ENCODE measurements around the gene PRELP.
A peak's percentile ranks its signal among the peaks of the same experiment; 100 is the strongest.
"Not testable (repeated sequence)": the region's sequence is repeated elsewhere in the genome, so short reads cannot be mapped to it uniquely, and the experiment has no call there.

The PRELP gene

DNA sequence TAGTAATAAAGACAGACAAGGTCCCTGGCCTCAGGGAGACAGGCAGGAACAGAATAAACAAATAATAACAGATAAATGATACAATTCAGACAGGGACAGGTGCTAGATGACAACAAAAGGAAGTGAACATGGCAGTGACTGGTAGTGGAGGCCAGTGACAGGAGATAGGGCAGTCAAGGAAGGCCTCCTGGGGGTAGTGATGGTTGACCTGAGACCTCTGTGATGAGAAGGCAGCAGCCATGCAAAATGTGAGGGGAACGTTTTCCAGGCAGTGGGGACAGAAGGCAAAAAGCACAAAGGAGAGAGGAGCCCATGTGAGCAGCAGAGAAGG lies 36.9 kb downstream of the PRELP start:
- H3K27ac Mint-ChIP-seq: peak overlapping the region; percentile 78
- H3K36me3 Mint-ChIP-seq: no peaks in the 10 kb centered on the region
- H3K27me3 Mint-ChIP-seq: peaks cover 7 to 10% of the 10 kb centered on the region in 2 donors
- ATAC-seq (replicated peaks): peak in 1 of 2 donors; percentile 20
- H3K4me3 Mint-ChIP-seq: no peak overlapping the region
- no peak for DNase-seq
- H3K9me3 Mint-ChIP-seq: no peaks in the 10 kb centered on the region
- peaks cover 16 to 32% of the 10 kb centered on the region in 2 donors for H3K4me1 Mint-ChIP-seq

- no peaks in the 10 kb centered on the region for H3K9me3 Mint-ChIP-seq
- ATAC-seq (replicated peaks) (peak; percentile 92 to 94), DNase-seq (peak; percentile 63)
- no peak overlapping the region for H3K4me3 Mint-ChIP-seq
- H3K36me3 Mint-ChIP-seq: no peaks in the 10 kb centered on the region
- peaks cover 7 to 10% of the 10 kb centered on the region in 2 donors for H3K27me3 Mint-ChIP-seq
- H3K4me1 Mint-ChIP-seq: peaks cover 16 to 32% of the 10 kb centered on the region in 2 donors
- peak overlapping the region; percentile 78 for H3K27ac Mint-ChIP-seq
These were observed 37.4 kb downstream of the PRELP start for GRCh38 chr1:203512848-203513584.

DNA sequence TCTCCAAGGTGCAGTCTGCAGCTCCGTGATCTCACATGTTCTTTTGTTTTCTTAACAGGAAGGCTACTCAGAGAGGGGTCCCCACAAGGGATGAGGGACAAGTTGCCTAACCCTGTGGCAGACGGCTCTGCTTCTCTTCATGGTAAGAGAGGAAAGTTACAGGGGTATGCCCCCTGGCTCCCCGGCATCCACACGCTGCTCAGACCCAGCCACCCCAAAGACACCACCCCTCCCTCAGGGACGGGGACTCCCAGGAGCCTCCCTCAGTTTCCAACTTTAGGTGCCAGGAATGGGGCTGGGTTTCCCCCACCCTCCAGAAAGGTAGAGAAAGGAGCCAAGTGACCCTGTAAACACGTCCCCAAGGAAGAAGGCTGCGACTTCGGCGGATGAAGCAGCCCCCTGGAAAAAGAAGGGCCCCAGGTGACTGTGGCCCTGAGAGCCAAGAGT lies 38.0 kb downstream of the PRELP start:
- Mint-ChIP-seq H3K36me3 (no peaks in the 10 kb centered on the region), H3K27ac (peak overlapping the region; percentile 21), H3K4me3 (no peak overlapping the region), H3K4me1 (peaks cover 17 to 32% of the 10 kb centered on the region in 2 donors), H3K27me3 (peaks cover 7 to 10% of the 10 kb centered on the region in 2 donors), H3K9me3 (no peaks in the 10 kb centered on the region)
- ATAC-seq (replicated peaks) (no peak), DNase-seq (no peak)

GRCh38 chr1:203516184-203516583 lies 40.6 kb downstream of the PRELP start:
- Mint-ChIP-seq H3K27ac (no peak overlapping the region), H3K36me3 (no peaks in the 10 kb centered on the region), H3K27me3 (peaks cover 7 to 10% of the 10 kb centered on the region in 2 donors), H3K4me1 (peaks cover 18 to 32% of the 10 kb centered on the region in 2 donors), H3K4me3 (no peak overlapping the region), H3K9me3 (no peaks in the 10 kb centered on the region)
- ATAC-seq (replicated peaks) (no peak), DNase-seq (no peak)

DNA sequence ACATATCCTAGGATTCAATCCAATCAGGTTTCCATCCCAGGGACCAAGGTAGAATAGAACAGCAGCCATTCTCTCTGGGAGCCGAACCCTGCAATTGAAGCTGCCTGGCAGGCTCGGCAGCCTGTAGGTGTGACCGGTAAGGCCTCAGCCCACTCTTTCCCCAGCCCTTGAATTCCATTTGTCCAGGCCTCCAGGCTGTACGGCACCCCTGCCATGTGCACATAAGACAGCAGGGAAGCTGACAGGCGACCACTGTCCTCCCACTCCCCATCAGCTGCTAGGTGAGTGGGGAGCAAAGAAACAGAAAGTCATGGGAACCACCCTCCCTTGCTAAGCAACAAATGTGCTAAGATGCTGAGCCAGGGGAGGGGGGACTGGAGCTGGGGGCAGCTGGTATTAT lies 41.3 kb downstream of the PRELP start:
- Mint-ChIP-seq H3K9me3 (no peaks in the 10 kb centered on the region), H3K4me1 (peaks cover 18 to 27% of the 10 kb centered on the region in 2 donors), H3K27ac (no peak overlapping the region), H3K4me3 (no peak overlapping the region), H3K36me3 (no peaks in the 10 kb centered on the region), H3K27me3 (peaks cover 7 to 10% of the 10 kb centered on the region in 2 donors)
- ATAC-seq (replicated peaks) (no peak), DNase-seq (no peak)

DNA sequence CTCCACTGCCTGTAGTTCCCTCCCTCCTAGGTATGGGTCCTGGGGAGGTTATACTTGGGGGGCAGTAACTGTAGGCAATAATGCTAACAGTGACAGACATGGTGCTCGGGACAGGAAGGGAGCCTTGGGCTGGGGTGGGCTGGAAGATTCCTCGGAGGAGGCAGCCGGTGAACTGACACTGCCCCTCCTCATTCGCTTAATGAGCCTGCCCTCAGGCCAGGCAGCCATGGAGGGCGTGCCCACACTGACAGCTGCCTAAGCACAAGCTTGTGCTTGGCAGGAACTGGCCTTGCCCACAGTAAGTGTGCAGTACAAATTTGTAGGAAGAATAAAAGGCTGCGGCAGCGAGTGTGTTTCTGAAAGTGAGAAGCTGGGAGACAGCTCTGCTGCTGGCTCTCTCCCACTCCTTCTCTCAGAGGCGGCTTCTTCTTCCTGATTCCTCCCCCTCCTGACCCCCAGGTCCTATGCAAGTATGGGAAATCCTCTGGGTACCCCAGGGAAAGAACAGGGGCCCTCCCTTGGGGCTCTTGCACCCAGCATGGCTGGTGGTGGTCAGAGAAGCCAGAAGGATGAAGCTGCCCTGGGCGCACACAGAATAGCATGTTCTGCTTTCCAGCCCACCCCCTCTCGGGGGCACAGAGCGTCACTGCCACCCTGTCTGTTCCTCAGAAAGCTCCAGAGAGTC lies 42.0 kb downstream of the PRELP start:
- H3K36me3 Mint-ChIP-seq: no peaks in the 10 kb centered on the region
- DNase-seq: no peak
- ATAC-seq (replicated peaks): no peak
- no peaks in the 10 kb centered on the region for H3K9me3 Mint-ChIP-seq
- peaks cover 7 to 10% of the 10 kb centered on the region in 2 donors for H3K27me3 Mint-ChIP-seq
- no peak overlapping the region for H3K4me3 Mint-ChIP-seq
- H3K27ac Mint-ChIP-seq: no peak overlapping the region
- peaks cover 15 to 21% of the 10 kb centered on the region in 2 donors for H3K4me1 Mint-ChIP-seq

GRCh38 chr1:203518139-203518538 lies 42.5 kb downstream of the PRELP start:
- H3K4me3 Mint-ChIP-seq; ATAC-seq (replicated peaks); H3K27ac Mint-ChIP-seq; DNase-seq; H3K9me3 Mint-ChIP-seq; H3K36me3 Mint-ChIP-seq; H3K27me3 Mint-ChIP-seq: not testable (repeated sequence)
- H3K4me1 Mint-ChIP-seq: peaks cover 10 to 15% of the 10 kb centered on the region in 2 donors

GRCh38 chr1:203518541-203518940 lies 42.9 kb downstream of the PRELP start:
- Mint-ChIP-seq H3K4me3 (no peak overlapping the region), H3K27me3 (peaks cover 7 to 10% of the 10 kb centered on the region in 2 donors), H3K27ac (no peak overlapping the region), H3K9me3 (no peaks in the 10 kb centered on the region), H3K4me1 (peaks cover 8 to 11% of the 10 kb centered on the region in 2 donors), H3K36me3 (no peaks in the 10 kb centered on the region)
- DNase-seq (no peak), ATAC-seq (replicated peaks) (no peak)

GRCh38 chr1:203519053-203519840 lies 43.6 kb downstream of the PRELP start:
- Mint-ChIP-seq H3K36me3 (no peaks in the 10 kb centered on the region), H3K9me3 (no peaks in the 10 kb centered on the region), H3K27me3 (peaks cover 7 to 10% of the 10 kb centered on the region in 2 donors), H3K4me1 (peaks cover 4% of the 10 kb centered on the region in 2 donors), H3K27ac (no peak overlapping the region), H3K4me3 (no peak overlapping the region)
- ATAC-seq (replicated peaks) (no peak), DNase-seq (no peak)

DNA sequence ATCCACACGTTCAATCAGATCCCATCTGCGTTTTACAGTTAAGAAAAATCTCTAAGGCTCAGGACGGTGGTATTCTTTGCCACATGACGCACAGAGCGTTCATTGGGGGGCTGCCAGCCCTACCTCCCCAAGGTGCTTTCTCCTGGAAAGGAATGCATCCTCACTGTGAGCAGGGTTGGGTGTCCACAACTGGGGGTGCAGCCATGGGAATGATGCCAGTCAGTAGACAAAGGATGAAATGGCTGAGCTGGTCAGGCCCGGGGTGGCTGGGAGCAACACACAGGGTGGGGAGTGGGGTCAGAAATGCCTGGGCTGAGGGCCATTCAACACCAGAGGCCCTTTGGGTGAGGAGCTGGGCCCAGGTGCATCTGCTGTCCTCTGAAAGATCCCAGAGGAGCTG lies 44.3 kb downstream of the PRELP start:
- DNase-seq: no peak
- no peak for ATAC-seq (replicated peaks)
- no peak overlapping the region for H3K4me3 Mint-ChIP-seq
- peaks cover 6 to 7% of the 10 kb centered on the region in 2 donors for H3K27me3 Mint-ChIP-seq
- H3K9me3 Mint-ChIP-seq: no peaks in the 10 kb centered on the region
- peaks cover 0 to 2% of the 10 kb centered on the region in 2 donors for H3K4me1 Mint-ChIP-seq
- no peak overlapping the region for H3K27ac Mint-ChIP-seq
- H3K36me3 Mint-ChIP-seq: no peaks in the 10 kb centered on the region

GRCh38 chr1:203520315-203520714 lies 44.7 kb downstream of the PRELP start:
- no peak for DNase-seq
- Mint-ChIP-seq H3K36me3 (no peaks in the 10 kb centered on the region), H3K9me3 (no peaks in the 10 kb centered on the region)

DNA sequence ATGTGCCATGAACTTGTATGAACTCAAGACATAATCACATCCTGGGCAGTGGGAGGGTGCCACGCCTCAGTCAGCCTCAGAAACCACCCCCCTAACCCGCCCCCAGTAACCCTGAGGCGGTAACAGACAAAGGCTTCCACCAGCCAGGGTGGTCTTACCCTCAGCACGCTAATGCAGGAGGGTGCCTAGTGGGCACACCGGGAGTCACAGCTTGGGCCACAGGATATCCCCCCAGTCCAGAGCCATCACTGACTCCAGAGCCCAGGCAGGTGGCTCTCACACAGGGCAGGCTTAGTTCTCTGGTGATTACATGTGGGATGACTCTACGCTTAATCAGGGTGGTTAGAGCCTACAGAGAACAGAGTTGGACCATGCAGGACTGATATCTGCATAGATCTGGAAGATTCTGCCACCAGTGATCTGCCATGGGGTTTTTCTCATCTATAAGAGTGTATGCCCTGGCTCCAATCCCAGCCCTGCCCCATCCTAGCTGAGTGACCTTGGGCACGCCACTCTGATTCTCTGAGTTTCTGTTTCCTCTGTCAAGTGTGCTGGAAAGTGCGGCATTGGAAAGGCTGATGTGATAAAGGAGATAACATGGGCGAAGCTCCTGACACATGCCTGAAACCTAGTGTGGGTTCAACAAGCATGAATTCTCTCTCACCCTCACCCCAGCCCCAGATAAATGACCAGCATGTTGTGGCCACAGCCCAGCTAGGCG lies 45.6 kb downstream of the PRELP start:
- Mint-ChIP-seq H3K36me3 (no peaks in the 10 kb centered on the region), H3K27me3 (no peaks in the 10 kb centered on the region), H3K4me3 (no peak overlapping the region), H3K27ac (no peak overlapping the region), H3K9me3 (no peaks in the 10 kb centered on the region), H3K4me1 (peaks cover 0 to 2% of the 10 kb centered on the region in 2 donors)
- DNase-seq: no peak
- ATAC-seq (replicated peaks): no peak

More at GRCh38 chr1:203520315-203520714, 44.7 kb downstream of the PRELP start:
- H3K27me3 Mint-ChIP-seq: peaks cover 3 to 4% of the 10 kb centered on the region in 2 donors
- no peak for ATAC-seq (replicated peaks)
- no peak overlapping the region for H3K4me3 Mint-ChIP-seq
- no peak overlapping the region for H3K27ac Mint-ChIP-seq
- H3K4me1 Mint-ChIP-seq: peaks cover 0 to 2% of the 10 kb centered on the region in 2 donors

DNA sequence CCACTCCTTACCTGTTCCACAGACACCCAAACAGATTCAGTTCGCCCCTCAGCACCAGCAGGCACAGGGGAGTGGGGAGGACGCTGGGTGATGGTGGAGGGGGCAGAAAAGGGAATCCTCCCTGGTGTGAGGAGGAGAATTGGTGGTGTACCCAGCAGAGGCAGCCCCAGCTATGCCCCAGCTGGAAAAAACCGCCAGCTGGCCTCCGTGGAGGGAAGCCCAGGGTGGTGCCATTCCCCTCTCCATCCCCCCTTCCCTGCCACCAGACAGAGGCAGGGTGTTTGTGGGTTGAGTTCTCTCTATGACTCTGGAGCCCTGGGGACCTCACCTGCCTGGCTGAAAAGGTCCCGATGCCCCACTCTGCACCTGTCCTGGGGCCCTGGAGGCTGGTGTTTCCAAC lies 46.2 kb downstream of the PRELP start:
- no peaks in the 10 kb centered on the region for H3K9me3 Mint-ChIP-seq
- H3K36me3 Mint-ChIP-seq: no peaks in the 10 kb centered on the region
- no peak for ATAC-seq (replicated peaks)
- no peak for DNase-seq
- no peak overlapping the region for H3K27ac Mint-ChIP-seq
- H3K4me1 Mint-ChIP-seq: peaks cover 0 to 2% of the 10 kb centered on the region in 2 donors
- H3K4me3 Mint-ChIP-seq: no peak overlapping the region
- no peaks in the 10 kb centered on the region for H3K27me3 Mint-ChIP-seq

DNA sequence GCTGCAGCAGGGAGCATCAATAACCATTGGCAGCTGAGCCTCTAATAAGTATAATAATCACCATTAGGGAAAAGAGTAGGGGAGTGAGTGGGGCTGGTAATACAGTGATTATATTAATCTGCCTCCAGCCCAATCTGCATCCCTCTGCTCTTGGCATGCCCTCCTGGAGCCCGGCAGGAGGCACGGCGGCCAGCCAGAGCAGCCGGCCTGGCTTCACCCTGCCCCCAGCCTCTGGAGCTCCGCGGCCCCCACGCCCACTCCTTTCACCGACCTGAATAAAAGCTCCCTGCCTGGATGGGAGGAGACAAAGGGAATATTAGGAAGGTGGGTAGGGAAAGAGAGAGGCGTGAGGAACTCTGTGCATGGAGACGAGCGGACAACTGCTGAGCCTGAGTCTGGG lies 46.6 kb downstream of the PRELP start:
- Mint-ChIP-seq H3K4me1 (peaks cover 0 to 2% of the 10 kb centered on the region in 2 donors), H3K9me3 (no peaks in the 10 kb centered on the region), H3K27ac (no peak overlapping the region), H3K27me3 (no peaks in the 10 kb centered on the region), H3K4me3 (no peak overlapping the region), H3K36me3 (no peaks in the 10 kb centered on the region)
- no peak for ATAC-seq (replicated peaks)
- DNase-seq: no peak
